OCI-LY7 (cell line): ENCODE measurements around the gene IL18R1. TPM values are rescaled to one million over a fixed set of nuclear protein-coding genes. Genes with fewer than 3 reads are reported as not detected.

Experiments used
- BruUV-seq: library from RNA; stranded (reverse); fragments of 400-500 nt; replicated peaks from 2 replicates; lab custom pipeline; 2021; lab: Mats Ljungman, UMichigan
- CTCF ChIA-PET: fragments of 300-600 bp; sonication (Branson Sonifier 250); formaldehyde crosslinking; loops from one replicate; lab custom pipeline; 2022; ENCODE audit warnings: antibody characterized with exemption; ENCODE audit not compliant: unreplicated experiment; lab: Charles Lee
- POLR2A ChIA-PET: fragments of 300-600 bp; sonication (Branson Sonifier 250); formaldehyde crosslinking; loops from one replicate; lab custom pipeline; 2022; ENCODE audit warnings: antibody characterized with exemption; lab: Charles Lee
- DNase-seq: peaks from one replicate; pipeline ENCODE4 v3.0.0-alpha.2; 2015; ENCODE audit warnings: low spot score
- H2AFZ ChIP-seq: fragments of 200-600 bp; sonication (generic), shearing (Covaris generic); 2 replicates; pipeline ENCODE4 v1.6.1; 2014; ENCODE audit warnings: mild to moderate bottlenecking, antibody characterized with exemption, low read length, moderate library complexity
- H3K27ac ChIP-seq: fragments of 200-600 bp; sonication (generic); 2 replicates; pipeline ENCODE4 v1.5.1; 2014; ENCODE audit warnings: mixed run types, low read depth, mild to moderate bottlenecking, moderate library complexity, low read length, inconsistent platforms; ENCODE audit not compliant: poor library complexity, severe bottlenecking
- H3K36me3 ChIP-seq: fragments of 200-600 bp; sonication (generic); 2 replicates; pipeline ENCODE4 v1.6.1; 2014; ENCODE audit warnings: mild to moderate bottlenecking, antibody characterized with exemption, low read length, moderate library complexity, mixed read lengths; ENCODE audit not compliant: insufficient read depth
- H3K4me1 ChIP-seq: fragments of 200-600 bp; sonication (generic); 2 replicates; pipeline ENCODE4 v1.5.1; 2014; ENCODE audit warnings: mild to moderate bottlenecking, low read length; ENCODE audit not compliant: insufficient read depth, poor library complexity, severe bottlenecking
- H3K4me2 ChIP-seq: fragments of 200-600 bp; sonication (generic); 2 replicates; pipeline ENCODE4 v1.6.1; 2014; ENCODE audit warnings: mild to moderate bottlenecking, low read length
- H3K4me3 ChIP-seq: fragments of 200-600 bp; sonication (generic); 2 replicates; pipeline ENCODE4 v1.5.1; 2014; ENCODE audit warnings: mild to moderate bottlenecking, low read depth, low read length; ENCODE audit not compliant: poor library complexity, severe bottlenecking
- H3K79me2 ChIP-seq: fragments of 200-600 bp; sonication (generic); 2 replicates; pipeline ENCODE4 v1.6.1; 2016; ENCODE audit warnings: low read depth, mild to moderate bottlenecking, low read length, moderate library complexity, mixed read lengths; ENCODE audit not compliant: insufficient read depth
- H3K9me2 ChIP-seq: fragments of 200-600 bp; sonication (generic); 2 replicates; pipeline ENCODE4 v1.6.1; 2016; ENCODE audit warnings: mild to moderate bottlenecking, low read length, mixed read lengths; ENCODE audit not compliant: insufficient read depth
- H3K9me3 ChIP-seq: fragments of 200-600 bp; sonication (generic); 2 replicates; pipeline ENCODE4 v1.6.1; 2014; ENCODE audit warnings: mild to moderate bottlenecking, mixed run types, low read length, mixed read lengths
- H4K20me1 ChIP-seq: fragments of 200-600 bp; sonication (generic); 2 replicates; pipeline ENCODE4 v1.6.1; 2014; ENCODE audit warnings: mild to moderate bottlenecking, antibody characterized with exemption, low read length, moderate library complexity, mixed read lengths; ENCODE audit not compliant: insufficient read depth
- CTCF ChIP-seq: fragments of 200-600 bp; sonication (generic); conservative IDR thresholded peaks from 2 replicates; pipeline ENCODE4 v1.5.1; 2014; ENCODE audit warnings: mild to moderate bottlenecking, antibody characterized with exemption, low read length, moderate library complexity, mixed read lengths
- EZH2phosphoT487 ChIP-seq: fragments of 200-600 bp; sonication (generic); IDR thresholded peaks from 2 replicates; pipeline ENCODE4 v1.6.1; 2018; ENCODE audit warnings: low read depth, borderline replicate concordance, mild to moderate bottlenecking, mixed run types, antibody characterized with exemption, low read length, moderate library complexity, mixed read lengths
- intact Hi-C: fragments of 100-400 bp; cut with micrococcal nuclease; formaldehyde crosslinking; loops from one replicate; pipeline ENCODE4 v1.10.0; 2022; ENCODE audit not compliant: unreplicated experiment
- total RNA-seq, 2 experiments: library from RNA; depleted of rRNA in 1 of 2; stranded (reverse); fragments of >200 nt in 1 of 2; shearing (Covaris generic) in 1 of 2; gene quantifications; 2 replicates each; pipeline ENCODE4 v1.2.3, GENCODE V29; 2014 to 2022

IL18R1 gene
- total RNA-seq, 2 experiments from 2014 or later: not detected

- no TSS peak for BruUV-seq
- H2AFZ ChIP-seq: no peak overlapping the region
- intact Hi-C loops: no loop called here
- no peaks in the 10 kb centered on the region for H3K36me3 ChIP-seq
- no peak overlapping the region for H3K27ac ChIP-seq
- POLR2A ChIA-PET: no interaction called here
- TF ChIP-seq CTCF (no peak), EZH2phosphoT487 (no peak)
- no peak for DNase-seq
- no peaks in the 10 kb centered on the region for H3K4me1 ChIP-seq
- no peaks in the 10 kb centered on the region for H4K20me1 ChIP-seq
- no peak overlapping the region for H3K4me3 ChIP-seq
- H3K79me2 ChIP-seq: no peaks in the 10 kb centered on the region
- H3K9me2 ChIP-seq: no peaks in the 10 kb centered on the region
- H3K4me2 ChIP-seq: no peak overlapping the region
- CTCF ChIA-PET: no interaction called here
- no peaks in the 10 kb centered on the region for H3K9me3 ChIP-seq
Observed at GRCh38 chr2:102356381-102356712, 751 bp downstream of the IL18R1 start.

- no TSS peak for BruUV-seq
- Histone ChIP-seq H2AFZ (no peak overlapping the region), H3K4me2 (no peak overlapping the region), H3K27ac (no peak overlapping the region), H4K20me1 (no peaks in the 10 kb centered on the region), H3K4me3 (no peak overlapping the region), H3K36me3 (no peaks in the 10 kb centered on the region), H3K79me2 (no peaks in the 10 kb centered on the region), H3K9me3 (no peaks in the 10 kb centered on the region), H3K9me2 (no peaks in the 10 kb centered on the region), H3K4me1 (no peaks in the 10 kb centered on the region)
- intact Hi-C loops: no loop called here
- DNase-seq: no peak
- no peak for TF ChIP-seq CTCF
- TF ChIP-seq EZH2phosphoT487: no peak
- POLR2A ChIA-PET: no interaction called here
- CTCF ChIA-PET: no interaction called here
Observed at GRCh38 chr2:102356741-102357140, 1.1 kb downstream of the IL18R1 start.

- ChIA-PET CTCF (no interaction called here), POLR2A (no interaction called here)
- H3K4me2 ChIP-seq: no peak overlapping the region
- H3K9me3 ChIP-seq: no peaks in the 10 kb centered on the region
- DNase-seq: no peak
- H3K79me2 ChIP-seq: no peaks in the 10 kb centered on the region
- TF ChIP-seq EZH2phosphoT487: no peak
- TF ChIP-seq CTCF: no peak
- no peaks in the 10 kb centered on the region for H3K9me2 ChIP-seq
- H3K27ac ChIP-seq: no peak overlapping the region
- intact Hi-C loops: no loop called here
- H4K20me1 ChIP-seq: no peaks in the 10 kb centered on the region
- H3K36me3 ChIP-seq: no peaks in the 10 kb centered on the region
- no TSS peak for BruUV-seq
- no peak overlapping the region for H3K4me3 ChIP-seq
- no peak overlapping the region for H2AFZ ChIP-seq
- no peaks in the 10 kb centered on the region for H3K4me1 ChIP-seq
Observed at GRCh38 chr2:102357937-102358336, 2.3 kb downstream of the IL18R1 start.
